ENCODE results near the gene COL4A4.

COL4A4 gene

DNA sequence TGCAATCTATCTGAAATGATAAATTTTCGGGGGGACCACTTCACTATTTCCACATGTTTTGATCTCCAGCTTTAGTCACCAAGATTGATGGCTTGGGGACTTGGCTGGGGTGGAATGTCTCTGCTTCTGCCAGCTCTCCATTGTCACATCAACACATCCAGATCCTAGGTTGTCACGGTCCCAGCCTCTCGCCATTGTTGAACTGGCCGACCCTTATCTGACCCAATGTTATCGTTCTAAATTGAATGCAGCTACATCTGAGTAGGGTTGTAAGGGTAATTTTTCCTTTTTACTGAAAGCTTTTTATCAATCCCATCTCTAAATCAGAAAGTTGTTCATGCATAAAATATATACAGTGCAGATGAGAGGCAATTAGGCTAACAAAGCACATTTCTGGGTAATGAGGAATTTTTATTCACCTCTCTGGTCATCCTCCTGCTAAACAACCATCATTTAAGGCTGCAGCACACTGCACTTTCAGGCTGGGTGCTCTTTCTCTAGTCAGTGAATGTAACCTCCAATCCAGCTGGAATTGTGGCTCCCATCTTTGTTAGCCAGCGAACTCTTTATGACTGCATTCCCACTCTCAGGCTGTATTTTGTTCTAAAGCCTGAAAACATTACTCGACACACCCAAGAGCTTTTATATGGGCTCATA lies 128.2 kb downstream of the COL4A4 start:
- in situ Hi-C loops (cut with MboI; ENCODE audit: low sequenced_read_pairs) = no loop called here

DNA sequence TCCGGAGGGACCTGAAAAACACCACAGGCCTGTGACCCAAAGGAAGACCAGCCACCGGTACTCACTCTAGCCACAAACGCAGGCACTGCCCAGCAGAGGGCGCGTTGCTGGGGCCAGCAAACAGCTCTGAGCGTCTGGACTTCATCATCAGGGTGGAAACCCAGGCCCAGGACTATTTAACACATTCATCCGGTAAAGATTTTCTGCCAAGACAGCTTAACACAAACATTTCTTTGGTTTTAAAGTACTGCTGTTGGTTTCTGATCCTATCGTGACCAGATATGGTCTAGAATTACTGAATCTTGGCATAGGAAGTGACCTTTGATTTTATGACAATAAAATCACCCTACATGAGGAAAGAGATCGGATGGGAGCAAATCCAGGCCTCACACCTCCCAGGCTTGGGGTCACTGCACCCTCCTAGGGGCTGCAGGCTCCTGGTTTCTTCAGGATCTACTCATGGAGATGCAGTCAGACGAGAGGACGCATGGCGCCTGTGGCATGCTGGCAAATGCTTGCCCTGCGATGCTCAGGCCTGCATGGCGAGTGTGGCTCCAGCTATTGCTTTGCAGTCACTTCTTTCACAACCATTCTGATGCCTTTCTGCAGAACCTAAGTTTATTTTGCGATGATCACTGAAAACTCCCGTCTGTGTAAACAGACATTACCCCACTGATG lies 130.4 kb downstream of the COL4A4 start:
- in situ Hi-C loops (cut with MboI; ENCODE audit: low sequenced_read_pairs) = no loop called here

DNA sequence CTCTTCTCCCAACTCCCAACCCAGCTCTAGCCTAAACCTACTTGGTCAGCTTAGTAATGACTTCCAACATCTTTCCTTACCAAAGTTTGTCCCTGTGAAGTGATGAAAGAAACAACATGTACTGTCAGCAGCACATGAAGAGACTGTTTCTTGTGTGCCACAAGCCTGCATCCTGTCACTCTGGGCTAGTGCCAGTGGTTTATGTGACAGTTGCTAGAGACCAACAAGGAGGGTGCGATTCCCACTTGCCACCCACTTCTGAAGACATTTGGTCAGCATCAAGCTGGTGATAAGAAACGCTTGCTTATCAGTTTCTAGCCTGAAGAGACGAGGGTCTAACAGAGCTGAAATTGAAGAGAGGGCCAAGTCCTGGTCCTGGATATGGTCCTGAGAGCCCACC lies 132.6 kb downstream of the COL4A4 start:
- in situ Hi-C loops (cut with MboI; ENCODE audit: low sequenced_read_pairs) = no loop called here

DNA sequence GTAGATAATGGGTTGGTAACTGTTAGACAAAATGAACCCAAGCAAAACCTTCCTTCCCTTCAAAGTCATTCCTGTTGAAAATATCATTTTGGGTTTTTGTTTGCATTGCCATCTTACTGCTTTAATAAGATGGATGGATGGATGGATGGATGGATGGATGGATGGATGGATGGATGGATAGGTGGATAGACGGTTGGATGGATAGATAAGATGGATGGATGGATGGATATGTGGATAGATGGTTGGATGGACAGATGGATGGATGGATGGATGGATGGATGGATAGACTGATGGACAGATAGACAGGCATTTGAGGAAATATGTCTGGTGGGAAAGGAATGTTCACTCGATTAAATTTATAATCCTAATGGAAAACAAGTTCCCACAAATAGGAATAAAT lies 133.2 kb downstream of the COL4A4 start:
- in situ Hi-C loops (cut with MboI; ENCODE audit: low sequenced_read_pairs) = no loop called here

DNA sequence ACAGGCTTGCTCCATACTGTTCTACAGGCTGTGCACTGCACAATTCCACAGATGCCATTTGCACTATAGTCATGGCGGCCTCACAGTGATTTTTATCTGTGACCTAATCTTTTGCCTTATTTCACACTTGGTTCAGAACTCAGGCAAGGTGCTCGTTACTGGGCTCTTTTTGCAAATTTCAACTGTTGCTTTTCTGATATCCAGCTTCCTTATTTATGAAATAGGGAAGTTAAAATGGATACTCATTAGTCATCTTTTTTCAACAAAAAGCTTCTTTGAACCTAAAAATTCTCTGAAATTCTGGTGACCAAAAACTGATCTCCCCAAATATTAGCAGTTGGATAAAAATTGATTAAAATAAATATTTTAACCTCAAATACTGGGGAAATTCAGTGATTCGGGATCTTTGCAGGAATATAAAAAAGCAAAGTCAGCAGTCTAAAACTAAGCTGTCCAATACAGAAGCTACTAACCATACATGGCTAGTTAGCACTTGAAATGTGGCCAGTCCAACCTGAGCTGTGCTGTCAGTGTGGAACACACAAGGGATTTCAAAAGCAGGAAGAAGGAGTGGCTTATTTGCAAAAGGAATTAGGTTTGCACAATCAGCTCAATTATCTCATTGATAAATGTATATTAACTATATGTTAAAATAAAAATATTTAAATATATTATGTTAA lies 134.4 kb downstream of the COL4A4 start:
- in situ Hi-C loops (cut with MboI; ENCODE audit: low sequenced_read_pairs) = no loop called here

DNA sequence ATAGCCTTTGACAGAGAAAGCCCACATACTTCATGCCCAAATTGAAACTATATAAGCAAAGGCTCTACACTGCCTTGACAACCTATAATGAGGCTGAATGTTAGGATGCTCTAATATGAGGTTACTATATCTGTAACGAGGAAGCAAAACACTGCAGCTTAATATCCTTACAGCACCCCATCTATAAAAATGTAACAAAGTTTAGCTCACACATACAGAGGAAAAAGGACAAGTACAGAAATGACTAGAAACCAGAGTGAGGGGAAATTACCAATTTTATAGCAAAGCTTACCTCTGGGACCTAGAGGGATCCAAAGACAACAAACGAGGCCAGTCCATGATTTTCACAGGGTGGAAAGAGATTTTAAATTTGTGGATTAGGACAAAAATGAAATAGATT lies 138.5 kb downstream of the COL4A4 start:
- in situ Hi-C loops (cut with MboI; ENCODE audit: low sequenced_read_pairs) = no loop called here

DNA sequence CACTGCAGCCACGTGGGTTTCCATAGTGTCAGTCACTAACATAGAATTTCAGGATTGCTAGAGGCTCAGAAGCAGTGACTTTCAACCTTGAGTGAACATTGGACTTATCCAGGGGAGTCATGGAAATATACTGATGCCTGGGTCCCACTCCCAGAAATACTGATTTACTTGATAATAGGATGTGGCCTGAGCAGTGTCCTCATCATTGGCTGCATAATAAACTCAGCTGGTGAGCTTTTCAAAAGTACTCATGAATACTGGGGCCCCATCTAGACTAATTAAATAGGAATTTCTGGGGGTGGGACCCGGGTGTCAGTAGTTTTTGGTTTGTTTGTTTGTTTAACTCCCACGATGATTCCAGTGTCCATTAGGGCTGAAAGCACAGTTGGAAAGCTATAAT lies 141.4 kb downstream of the COL4A4 start:
- in situ Hi-C loops (cut with MboI; ENCODE audit: low sequenced_read_pairs) = no loop called here

DNA sequence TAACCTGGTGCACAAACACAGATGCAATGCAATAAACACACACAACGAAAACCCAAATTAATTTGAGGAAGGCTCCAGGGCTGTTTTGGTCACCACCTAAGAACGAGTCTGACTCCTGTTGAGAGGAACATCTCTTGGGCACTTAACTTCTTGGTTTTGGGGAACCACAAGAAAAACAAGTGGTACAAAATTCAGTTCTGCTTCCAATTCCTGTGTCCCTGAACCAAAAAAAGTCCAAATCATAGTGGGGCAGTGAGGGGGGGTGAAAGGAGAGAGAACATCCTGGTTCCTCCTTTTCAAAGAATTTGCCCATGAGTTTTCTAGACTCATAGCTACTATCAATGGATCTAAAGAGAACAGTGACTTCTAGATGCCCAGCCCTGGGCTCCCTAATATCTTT lies 143.6 kb downstream of the COL4A4 start:
- in situ Hi-C loops (cut with MboI; ENCODE audit: low sequenced_read_pairs) = no loop called here

DNA sequence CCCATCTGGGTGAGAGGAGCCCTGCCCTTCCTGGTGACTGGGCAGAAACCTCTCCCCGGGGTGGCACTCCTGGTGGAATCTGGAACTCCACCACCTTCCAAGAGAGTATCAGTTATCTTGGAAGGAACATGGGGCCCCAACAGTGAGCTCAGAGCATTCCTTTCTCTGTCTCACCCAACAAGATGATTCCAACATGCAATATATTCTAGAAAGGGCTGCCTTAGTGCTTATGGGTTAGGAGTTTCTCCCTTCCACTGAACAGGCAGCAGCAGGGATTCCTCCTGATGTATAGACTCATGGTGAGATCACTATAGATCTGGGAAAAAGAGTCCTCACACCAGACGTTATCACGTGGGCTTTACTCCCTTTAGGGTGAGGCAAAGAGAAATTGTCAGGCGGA lies 147.1 kb downstream of the COL4A4 start:
- in situ Hi-C loops (cut with MboI; ENCODE audit: low sequenced_read_pairs) = no loop called here

DNA sequence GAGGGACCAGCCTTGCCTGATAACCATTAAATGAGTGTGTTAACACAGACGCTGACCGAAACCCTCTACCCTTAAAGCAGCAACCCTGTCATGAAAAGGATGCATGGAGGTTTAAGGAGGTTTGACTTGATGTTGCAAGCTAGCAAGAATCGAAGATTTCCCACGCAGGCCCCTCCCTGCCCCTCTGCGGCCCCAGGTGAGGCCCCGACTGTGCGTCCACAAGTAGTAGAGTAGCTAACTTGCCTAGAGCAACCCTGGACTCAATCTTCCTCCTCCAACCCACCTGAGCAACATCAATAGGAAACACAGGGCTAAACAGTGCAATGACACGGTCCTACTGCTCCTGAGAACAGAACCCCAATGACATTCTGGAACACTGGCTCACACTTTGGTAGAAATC lies 150.1 kb downstream of the COL4A4 start:
- in situ Hi-C loops (cut with MboI; ENCODE audit: low sequenced_read_pairs) = no loop called here

DNA sequence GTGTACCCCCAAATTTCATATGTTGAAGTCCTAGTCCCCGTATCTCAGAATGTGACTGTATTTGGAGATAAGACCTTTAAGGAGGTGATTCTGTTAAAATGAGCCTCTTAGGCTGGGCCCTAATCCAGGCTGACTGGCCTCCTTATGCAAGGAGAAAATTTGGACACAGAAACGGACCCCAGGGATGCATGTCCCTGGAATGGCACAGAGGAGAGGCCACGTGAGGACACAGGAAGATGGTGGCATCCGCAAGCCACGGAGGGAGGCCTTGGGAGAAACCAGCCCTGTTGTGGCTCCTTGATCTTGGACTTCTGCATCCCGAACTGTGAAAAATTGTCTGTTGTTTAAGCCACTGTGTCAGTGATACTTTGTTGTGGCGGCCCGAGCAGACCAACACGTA lies 150.7 kb downstream of the COL4A4 start:
- in situ Hi-C loops (cut with MboI; ENCODE audit: low sequenced_read_pairs) = no loop called here

DNA sequence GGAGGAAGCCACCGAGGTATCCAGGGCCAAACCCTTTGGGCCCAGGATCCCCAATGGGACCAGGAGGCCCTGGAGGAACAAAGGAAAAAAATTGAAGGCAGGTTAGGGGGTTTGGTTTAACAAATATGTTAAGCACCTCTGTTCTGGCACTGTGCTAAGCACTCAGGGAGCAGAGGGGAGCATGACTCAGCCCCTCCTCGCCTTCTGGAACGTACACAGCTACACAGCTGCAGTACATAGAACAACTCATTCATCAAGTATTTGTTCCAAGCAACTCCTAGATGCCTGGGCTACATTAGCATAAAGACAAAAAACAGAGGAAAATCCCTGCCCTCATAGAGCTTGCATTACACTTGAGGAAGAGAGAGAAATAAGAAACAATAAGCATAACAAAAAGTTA lies 153.6 kb downstream of the COL4A4 start:
- in situ Hi-C loops (cut with MboI; ENCODE audit: low sequenced_read_pairs) = no loop called here

DNA sequence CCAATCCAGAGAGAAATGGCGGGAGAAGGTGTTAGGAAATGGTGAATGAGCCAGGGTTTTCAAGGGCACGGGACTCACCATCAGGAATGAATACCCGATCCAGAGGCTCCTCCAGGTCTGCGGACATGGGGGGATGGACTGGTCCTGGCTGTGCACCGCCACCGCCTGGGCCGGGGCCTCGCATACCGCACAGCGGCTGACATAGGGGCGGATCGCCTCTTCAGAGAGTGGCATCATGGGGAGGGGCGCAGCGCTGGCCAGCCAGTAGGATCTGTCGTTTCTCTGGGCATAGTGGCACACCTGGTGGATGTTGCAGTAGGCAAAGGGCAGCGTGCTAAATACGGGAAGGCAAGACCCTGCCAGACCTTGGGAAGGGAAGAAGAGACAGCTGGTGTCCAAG lies 156.1 kb downstream of the COL4A4 start:
- in situ Hi-C loops (cut with MboI; ENCODE audit: low sequenced_read_pairs) = no loop called here

DNA sequence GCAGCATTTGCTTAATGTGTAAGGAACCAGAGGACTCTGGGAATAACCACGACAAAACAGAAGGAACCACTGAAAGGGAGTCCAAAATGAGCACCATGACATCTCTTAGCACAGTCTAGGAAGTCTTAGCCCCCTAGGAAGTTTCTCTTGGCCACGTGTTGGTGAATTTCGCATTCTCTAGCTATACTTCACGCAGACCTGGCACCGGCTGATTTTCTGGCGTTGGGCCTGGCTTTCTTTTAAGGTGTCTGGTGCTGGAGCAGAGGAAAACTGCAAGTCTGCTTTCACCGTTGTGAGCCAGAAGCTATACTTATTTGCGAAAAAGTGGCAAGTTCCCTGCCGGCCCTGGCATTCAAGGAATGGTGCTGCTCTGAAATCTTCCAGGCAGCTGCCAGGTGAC lies 156.9 kb downstream of the COL4A4 start:
- in situ Hi-C loops (cut with MboI; ENCODE audit: low sequenced_read_pairs) = no loop called here

DNA sequence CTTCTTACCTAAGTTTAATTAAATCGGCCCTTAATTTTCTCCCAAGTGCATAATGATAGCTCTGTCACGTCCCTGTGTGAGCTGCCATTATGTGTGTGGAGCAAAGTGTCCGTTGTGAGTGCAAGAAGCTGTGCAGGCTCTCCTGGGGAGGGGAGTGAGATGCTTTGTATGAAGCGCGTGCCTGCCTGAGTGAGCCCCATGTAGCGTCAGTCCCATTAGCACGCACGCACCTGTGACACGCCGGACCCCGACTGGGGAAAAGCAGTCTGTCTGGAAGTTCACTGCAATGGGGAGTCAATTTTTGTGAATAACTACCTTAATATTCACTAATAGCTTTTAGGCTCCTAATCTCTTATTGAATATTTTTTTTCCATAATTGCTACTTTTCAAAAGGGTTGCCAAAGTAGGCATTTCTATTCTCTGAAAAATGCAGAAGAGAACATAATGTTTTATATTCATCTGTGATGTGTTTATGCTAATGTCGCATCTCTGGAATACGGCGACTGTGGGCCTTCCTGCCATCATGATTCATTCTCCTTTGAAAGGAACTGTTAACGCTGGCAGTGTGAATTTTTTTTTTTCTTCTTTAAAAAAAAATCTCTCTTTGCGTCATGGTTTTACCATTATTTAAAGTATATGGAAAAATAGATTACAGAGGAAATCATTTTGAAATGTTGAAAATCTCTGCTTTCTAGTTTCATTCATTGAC lies 157.7 kb downstream of the COL4A4 start:
- in situ Hi-C loops (cut with MboI; ENCODE audit: low sequenced_read_pairs) = no loop called here

DNA sequence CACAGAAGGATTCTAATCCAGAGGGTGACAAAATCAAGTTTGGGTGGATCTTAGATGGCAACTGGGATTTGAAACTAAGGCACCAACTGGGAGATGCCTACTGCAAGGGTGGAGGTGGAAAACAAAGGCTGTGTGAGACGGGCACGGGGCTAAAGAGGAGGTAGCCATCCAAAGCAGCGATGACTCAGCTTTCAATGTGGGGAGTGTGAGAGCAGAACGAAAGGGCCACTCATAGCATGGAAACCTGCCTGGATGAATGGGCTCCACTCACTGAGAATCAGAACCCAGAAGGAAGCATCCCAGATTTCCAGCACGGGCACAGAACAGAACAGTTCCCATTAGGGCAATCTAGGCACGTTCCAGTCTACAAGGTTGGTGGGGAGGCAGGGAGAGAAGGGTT lies 159.5 kb downstream of the COL4A4 start:
- in situ Hi-C loops (cut with MboI; ENCODE audit: low sequenced_read_pairs) = no loop called here

DNA sequence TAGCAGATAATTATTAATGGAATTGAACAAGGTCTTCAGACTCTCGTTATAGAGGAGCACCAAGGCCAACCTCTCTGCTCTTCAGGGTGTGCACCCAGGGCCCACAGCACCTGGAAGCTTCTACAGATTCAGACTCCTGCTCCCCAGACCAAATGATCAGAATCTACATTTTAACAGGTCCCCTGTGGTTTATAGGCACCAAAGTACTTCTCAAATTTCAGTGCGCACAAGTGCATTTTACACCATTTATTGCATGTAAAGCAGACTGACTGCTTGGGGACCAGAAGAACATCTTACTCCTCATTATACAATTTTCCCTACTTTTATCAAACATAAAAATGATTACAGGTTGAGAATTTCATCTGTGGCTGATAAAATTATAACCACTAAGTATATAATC lies 163.9 kb downstream of the COL4A4 start:
- in situ Hi-C loops (cut with MboI; ENCODE audit: low sequenced_read_pairs) = no loop called here

DNA sequence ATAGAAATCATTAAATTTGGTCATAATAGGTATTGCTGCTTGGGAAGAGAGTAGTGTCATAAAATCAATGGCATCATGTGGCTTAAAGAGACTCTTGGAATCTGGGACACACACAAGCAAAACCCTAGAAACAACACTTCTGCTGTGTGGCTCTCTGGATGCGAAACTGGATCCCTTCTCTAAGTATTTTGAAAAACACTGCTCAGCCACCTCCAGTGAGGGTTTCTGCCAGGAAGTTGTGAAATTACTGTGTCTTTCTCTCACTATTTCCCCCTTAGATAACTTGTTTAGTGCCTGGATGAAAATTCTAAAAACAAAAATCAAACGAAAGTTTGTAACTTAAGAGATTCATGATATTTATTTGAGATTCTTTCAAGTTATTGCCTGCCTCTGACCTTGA lies 164.3 kb downstream of the COL4A4 start:
- in situ Hi-C loops (cut with MboI; ENCODE audit: low sequenced_read_pairs) = no loop called here

DNA sequence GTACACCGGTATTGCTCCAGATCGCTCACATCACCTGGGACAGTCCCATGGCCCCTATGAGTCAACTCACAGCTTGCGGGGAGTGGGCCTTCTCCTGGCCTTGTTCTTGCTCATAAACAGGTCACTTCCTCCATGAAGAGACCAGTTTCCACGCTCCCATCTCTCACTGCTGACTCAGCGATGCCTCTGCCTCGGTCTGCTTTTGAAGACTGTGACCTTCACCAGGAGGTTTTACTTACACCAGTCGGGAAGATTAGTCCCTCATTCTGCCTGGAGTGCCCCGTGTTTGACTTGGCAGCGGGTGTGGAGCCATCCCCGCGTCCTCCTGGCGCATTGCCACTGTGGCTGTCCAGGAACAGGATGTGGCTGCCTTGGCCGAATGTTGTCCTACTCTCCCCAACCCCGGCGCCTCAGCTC lies 168.4 kb downstream of the COL4A4 start:
- in situ Hi-C loops (cut with MboI; ENCODE audit: low sequenced_read_pairs) = no loop called here

DNA sequence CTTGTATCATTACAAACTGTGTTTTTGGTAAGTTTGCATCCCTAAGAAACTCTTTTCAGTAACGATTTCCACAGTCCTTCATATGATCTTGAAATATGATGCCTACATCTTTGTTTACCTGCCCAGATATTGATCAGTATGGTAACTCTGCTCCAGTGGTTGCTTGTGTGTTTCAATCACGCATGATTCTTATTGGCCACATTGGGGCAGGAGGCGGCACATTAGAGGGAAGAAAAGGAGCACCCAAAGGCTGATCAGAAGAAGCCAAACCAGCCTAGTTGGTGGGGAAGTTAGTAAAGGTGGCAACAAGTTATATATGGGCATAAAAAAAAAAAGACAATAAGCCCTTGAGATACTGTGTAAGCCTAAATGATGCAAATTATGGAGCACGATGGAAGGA lies 169.2 kb downstream of the COL4A4 start:
- in situ Hi-C loops (cut with MboI; ENCODE audit: low sequenced_read_pairs) = no loop called here

DNA sequence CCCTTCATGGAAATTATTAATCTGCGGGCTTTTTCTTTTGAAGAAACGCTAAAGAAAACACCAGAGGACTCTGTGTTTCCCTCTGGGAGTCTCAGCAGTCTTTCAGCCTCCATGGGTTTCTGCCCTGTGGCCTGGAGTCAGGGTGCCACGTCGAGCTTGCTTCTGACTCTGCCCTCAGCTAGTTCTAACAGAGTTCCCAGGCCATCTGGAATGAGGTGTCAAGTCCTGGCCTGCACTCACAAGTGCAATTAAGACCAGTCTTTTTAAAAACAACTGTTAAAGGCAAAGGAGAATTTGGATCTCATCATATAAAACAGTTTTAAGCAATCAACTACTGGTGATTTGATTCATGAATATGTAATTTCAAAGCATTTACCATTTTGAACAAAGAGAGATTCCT lies 170.8 kb downstream of the COL4A4 start:
- in situ Hi-C loops (cut with MboI; ENCODE audit: low sequenced_read_pairs) = no loop called here

DNA sequence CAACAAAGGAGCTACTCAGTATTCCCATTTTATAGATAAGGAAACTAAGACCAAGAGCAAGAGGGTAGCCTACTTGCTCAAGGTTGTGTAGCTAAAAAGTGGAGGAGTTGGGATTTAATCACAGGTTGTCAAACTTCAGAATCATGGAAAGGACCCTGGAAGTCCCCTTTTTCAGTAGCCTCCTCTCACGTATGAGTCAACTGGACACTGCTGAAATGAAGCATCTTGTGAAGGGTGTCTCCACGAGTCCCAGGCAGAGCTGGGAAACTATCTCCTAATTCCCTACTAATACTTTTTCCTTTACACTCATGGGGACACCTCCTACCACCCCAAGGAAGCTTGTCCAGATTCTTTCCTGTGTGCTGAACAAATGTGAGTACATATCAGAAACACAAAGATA lies 172.3 kb downstream of the COL4A4 start:
- in situ Hi-C loops (cut with MboI; ENCODE audit: low sequenced_read_pairs) = no loop called here
